Erythroblast (primary cell): Measurements from ENCODE around the gene KCTD17.

ENCODE experiments used
- GATA1 ChIP-seq: IDR thresholded peaks from 2 replicates; pipeline ENCODE4 v1.6.1; 2011; ENCODE audit warnings: low read depth, mild to moderate bottlenecking, control low read depth, low read length, moderate library complexity
- POLR2A ChIP-seq: IDR thresholded peaks from 2 replicates; pipeline ENCODE4 v1.6.1; 2011; ENCODE audit warnings: mild to moderate bottlenecking, low read length

DNA sequence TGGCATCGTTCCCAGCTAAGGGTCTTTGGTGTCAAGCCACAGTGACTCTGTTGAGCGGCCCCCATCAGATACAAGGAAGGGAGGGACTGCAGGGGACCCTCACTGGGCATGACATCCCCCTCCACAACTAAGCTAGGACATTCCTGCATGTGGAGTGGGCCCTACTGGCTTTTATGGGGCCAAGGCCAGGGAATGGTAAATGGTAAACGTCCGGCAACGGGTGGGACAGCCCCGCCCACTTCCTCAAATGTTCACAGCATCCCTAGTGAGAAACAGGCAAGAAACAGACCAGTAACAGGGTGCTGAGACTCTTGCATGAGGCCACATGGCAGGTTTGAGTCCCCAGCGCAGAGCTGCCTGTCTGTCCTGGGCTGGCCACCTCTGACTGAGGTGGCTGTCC lies 53.6 kb downstream of the KCTD17 start:
- no peak for TF ChIP-seq POLR2A
- no peak for TF ChIP-seq GATA1
